ENCODE measurements around the gene LZTS3. TPM values are rescaled to one million over a fixed set of nuclear protein-coding genes. Genes with fewer than 3 reads are reported as not detected.

Gene LZTS3
- total and polyA plus RNA-seq, 4 donors = 8.8 to 18.6 (median 13.1) TPM

DNA sequence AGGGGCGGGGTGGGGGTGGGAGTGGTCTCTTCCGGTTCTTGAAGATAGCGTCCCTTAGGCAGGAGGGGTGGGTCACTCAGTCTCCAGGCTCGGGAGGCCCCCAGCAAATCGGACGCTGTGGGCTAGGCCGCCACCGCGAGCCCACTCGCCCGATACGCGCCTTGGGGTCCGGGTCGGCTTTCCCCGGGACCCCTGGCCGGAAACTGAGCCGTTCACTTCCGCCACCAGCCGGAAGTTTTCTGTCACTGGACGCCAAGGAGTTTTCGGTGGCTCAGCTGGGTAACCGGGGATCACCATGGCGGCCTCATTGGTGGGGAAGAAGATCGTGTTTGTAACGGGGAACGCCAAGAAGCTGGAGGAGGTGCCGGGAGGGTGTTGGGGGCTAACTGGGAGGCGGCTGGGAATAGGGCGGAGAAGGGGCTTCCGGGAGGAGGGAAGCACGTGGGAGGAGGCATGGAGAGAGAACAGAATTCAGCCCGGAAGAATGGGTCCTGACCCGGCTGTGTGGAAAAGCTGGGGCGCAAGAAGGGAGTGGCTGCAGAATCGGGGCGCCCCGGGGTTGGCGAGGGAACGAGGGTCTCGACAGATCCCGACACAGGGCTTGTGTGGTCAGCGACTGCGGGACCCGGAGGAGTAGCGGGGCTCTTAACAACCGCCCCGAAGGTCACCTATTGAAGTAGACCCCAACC is 36.1 kb upstream of the LZTS3 start, which contains the start of gene ITPA:
Gene ITPA, plus strand, starts transcription at position 242 of the 689 bp plus-strand sequence. Its CDS starts 54 bp downstream, at position 296.
- H3K27ac ChIP-seq (ENCODE audit: low read depth in 1 of 2, low read length in 1 of 2) = peak within 1 kb of the TSS; percentile 76 to 78
- DNase-seq = peak; percentile 70 to 74 (median 72)
- peak within 1 kb of the TSS; percentile 69 for H3K4me3 ChIP-seq
- H3K4me1 ChIP-seq (ENCODE audit: control insufficient read depth in 5 of 5, insufficient read depth in 5 of 5, low read length in 5 of 5) = peaks cover 0 to 18% (median 7%) of the 10 kb centered on the region in 5 donors
- ATAC-seq (ENCODE audit: insufficient read depth, low FRiP score) = peak; percentile 54
- H3K9ac ChIP-seq (ENCODE audit: insufficient read depth in 1 of 2, low read length in 2 of 2) = peak within 1 kb of the TSS; percentile 82 to 89
- H3K27me3 ChIP-seq (ENCODE audit: control insufficient read depth in 3 of 3, insufficient read depth in 3 of 3, low read length in 2 of 3) = no peaks in the 10 kb centered on the region
- 0 to 1% methylated on average over 48 of the region's 48 CpGs for WGBS, 2 donors
- H3K9me3 ChIP-seq (ENCODE audit: control insufficient read depth in 4 of 4, insufficient read depth in 3 of 4, low read length in 3 of 4) = no peaks in the 10 kb centered on the region
- H3K36me3 ChIP-seq (ENCODE audit: control insufficient read depth in 4 of 4, insufficient read depth in 4 of 4, low read length in 4 of 4) = peaks cover 0 to 16% (median 4%) of the 10 kb centered on the region in 4 donors
- TF ChIP-seq, protein P1, sequence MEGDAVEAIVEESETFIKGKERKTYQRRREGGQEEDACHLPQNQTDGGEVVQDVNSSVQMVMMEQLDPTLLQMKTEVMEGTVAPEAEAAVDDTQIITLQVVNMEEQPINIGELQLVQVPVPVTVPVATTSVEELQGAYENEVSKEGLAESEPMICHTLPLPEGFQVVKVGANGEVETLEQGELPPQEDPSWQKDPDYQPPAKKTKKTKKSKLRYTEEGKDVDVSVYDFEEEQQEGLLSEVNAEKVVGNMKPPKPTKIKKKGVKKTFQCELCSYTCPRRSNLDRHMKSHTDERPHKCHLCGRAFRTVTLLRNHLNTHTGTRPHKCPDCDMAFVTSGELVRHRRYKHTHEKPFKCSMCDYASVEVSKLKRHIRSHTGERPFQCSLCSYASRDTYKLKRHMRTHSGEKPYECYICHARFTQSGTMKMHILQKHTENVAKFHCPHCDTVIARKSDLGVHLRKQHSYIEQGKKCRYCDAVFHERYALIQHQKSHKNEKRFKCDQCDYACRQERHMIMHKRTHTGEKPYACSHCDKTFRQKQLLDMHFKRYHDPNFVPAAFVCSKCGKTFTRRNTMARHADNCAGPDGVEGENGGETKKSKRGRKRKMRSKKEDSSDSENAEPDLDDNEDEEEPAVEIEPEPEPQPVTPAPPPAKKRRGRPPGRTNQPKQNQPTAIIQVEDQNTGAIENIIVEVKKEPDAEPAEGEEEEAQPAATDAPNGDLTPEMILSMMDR (IDR thresholded peaks at IDR 0.05; ENCODE audit: control extremely low read depth, extremely low read depth) = no peak

DNA sequence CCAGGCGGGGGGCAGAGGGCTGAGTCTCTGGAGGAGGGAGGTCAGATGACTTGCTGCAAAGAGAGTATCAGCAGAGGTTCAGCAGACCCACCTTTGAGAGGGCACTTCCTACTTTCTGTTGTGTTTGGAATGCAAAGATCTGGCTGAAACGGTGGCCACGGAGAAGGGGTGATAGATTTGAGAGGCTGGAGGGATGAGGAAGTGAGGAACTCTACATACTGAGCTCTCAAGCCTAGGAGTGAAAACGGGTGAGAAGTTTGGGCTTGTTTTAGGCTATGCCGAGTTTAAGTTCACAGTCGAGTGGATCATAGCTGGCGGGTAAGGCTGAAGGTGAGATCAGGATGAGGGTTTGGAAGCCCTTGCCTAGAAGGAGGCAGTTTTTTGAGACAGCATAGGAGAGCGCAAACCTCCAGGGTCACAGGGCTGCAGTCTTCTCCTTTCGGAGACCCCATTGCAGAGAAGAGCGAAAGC is 35.5 kb upstream of the LZTS3 start:
- Histone ChIP-seq H3K27ac (ENCODE audit: low read depth in 1 of 2, low read length in 1 of 2) (peak overlapping the region; percentile 76 to 78), H3K4me3 (peak overlapping the region; percentile 69), H3K9ac (ENCODE audit: insufficient read depth in 1 of 2, low read length in 2 of 2) (peak overlapping the region; percentile 82 to 89), H3K27me3 (ENCODE audit: control insufficient read depth in 3 of 3, insufficient read depth in 3 of 3, low read length in 2 of 3) (no peaks in the 10 kb centered on the region), H3K4me1 (ENCODE audit: control insufficient read depth in 5 of 5, insufficient read depth in 5 of 5, low read length in 5 of 5) (peaks cover 0 to 21% (median 7%) of the 10 kb centered on the region in 5 donors), H3K36me3 (ENCODE audit: control insufficient read depth in 4 of 4, insufficient read depth in 4 of 4, low read length in 4 of 4) (peaks cover 0 to 13% (median 3%) of the 10 kb centered on the region in 4 donors), H3K9me3 (ENCODE audit: control insufficient read depth in 4 of 4, insufficient read depth in 3 of 4, low read length in 3 of 4) (no peaks in the 10 kb centered on the region)
- TF ChIP-seq, protein P1 (IDR thresholded peaks at IDR 0.05; ENCODE audit: control extremely low read depth, extremely low read depth) = no peak
- WGBS, 2 donors = 3 to 5% methylated on average over 10 of the region's 10 CpGs
- DNase-seq (peak in 1 of 3 donors; percentile 13), ATAC-seq (ENCODE audit: insufficient read depth, low FRiP score) (no peak)

DNA sequence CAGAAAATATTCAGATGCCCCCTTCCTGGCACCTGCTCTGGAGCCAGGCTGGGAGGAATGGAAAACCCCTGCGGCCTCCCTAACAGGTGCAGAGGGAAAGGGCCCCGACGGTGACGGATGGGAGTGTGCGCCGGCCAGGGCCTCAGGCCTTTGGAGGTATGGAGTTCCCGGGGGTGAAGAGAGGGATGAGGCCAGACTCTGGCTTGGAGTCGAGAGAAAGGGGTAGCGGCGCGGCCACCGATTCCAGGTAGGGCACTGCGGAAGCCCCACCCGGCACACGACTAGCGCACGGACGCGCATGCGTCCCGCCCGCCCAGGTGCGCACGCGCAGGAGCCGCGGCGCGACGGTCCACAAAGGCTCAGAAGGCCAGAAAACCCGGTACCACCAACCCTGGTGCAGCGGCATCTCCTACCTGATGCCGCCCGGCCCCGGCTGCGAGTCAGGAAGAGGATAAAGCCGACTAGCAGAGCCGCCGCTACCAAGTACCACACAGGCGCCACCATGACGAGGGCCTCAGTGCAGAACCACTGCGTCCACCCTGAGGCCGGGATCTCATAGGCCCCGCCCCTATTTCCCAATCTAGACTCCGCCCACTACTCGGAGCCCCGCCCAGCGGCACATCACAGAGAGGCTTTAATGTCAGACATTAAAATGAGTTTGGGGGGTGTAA is 30.9 kb upstream of the LZTS3 start, which contains the start of gene DDRGK1:
Gene DDRGK1, minus strand, starts transcription at position 559 of the 671 bp plus-strand sequence. Its CDS starts 55 bp downstream, at position 504.
- Histone ChIP-seq H3K9ac (ENCODE audit: insufficient read depth in 1 of 2, low read length in 2 of 2) (peak within 1 kb of the TSS; percentile 77 to 82), H3K9me3 (ENCODE audit: control insufficient read depth in 4 of 4, insufficient read depth in 3 of 4, low read length in 3 of 4) (no peaks in the 10 kb centered on the region), H3K36me3 (ENCODE audit: control insufficient read depth in 4 of 4, insufficient read depth in 4 of 4, low read length in 4 of 4) (peaks cover 0 to 15% (median 12%) of the 10 kb centered on the region in 4 donors), H3K4me3 (peak within 1 kb of the TSS; percentile 82), H3K4me1 (ENCODE audit: control insufficient read depth in 5 of 5, insufficient read depth in 5 of 5, low read length in 5 of 5) (peaks cover 0 to 20% (median 0%) of the 10 kb centered on the region in 5 donors), H3K27ac (ENCODE audit: low read depth in 1 of 2, low read length in 1 of 2) (peak within 1 kb of the TSS; percentile 93 to 95), H3K27me3 (ENCODE audit: control insufficient read depth in 3 of 3, insufficient read depth in 3 of 3, low read length in 2 of 3) (no peaks in the 10 kb centered on the region)
- peak; percentile 90 for ATAC-seq (ENCODE audit: insufficient read depth, low FRiP score)
- DNase-seq = peak; percentile 86 to 91 (median 91)
- TF ChIP-seq, protein P1 (IDR thresholded peaks at IDR 0.05; ENCODE audit: control extremely low read depth, extremely low read depth) = no peak
- 0 to 1% methylated on average over 42 to 48 of the region's 48 CpGs for WGBS, 2 donors
